ENCODE measurements around the gene DMPK. TPM values are rescaled to one million over a fixed set of nuclear protein-coding genes. Genes with fewer than 3 reads are reported as not detected.

DMPK gene
- total RNA-seq, 1 experiment from 2014 or later = 40.5 TPM

- no TSS peak for BruUV-seq (replicated peaks)
- no peaks in the 10 kb centered on the region for H3K9me3 Mint-ChIP-seq (ENCODE audit: unreplicated experiment)
- TF ChIP-seq CTCF (IDR thresholded peaks at IDR 0.05; ENCODE audit: unreplicated experiment) = no peak
- peaks cover 12% of the 10 kb centered on the region for H3K4me1 Mint-ChIP-seq (ENCODE audit: insufficient read depth, unreplicated experiment)
- H3K36me3 Mint-ChIP-seq (ENCODE audit: insufficient read depth, unreplicated experiment) = peaks cover 43% of the 10 kb centered on the region
- peak overlapping the region; percentile 82 for H3K27ac Mint-ChIP-seq (ENCODE audit: low read depth, unreplicated experiment)
- peak; percentile 72 for DNase-seq (ENCODE audit: unreplicated experiment)
- ChIA-PET POLR2A (interaction anchor here (0.6 to 5.9 kb wide), 21 partner anchors 9 to 1415 kb away, joined by 3 to 152 read pairs (median 8); partner anchors contain the start of genes DMPK, DMWD, FBXO46 and IRF2BP1), CTCF (interaction anchor here (0.6 to 2.3 kb wide), 9 partner anchors 14 to 76 kb away, joined by 3 to 20 read pairs (median 5); partner anchors contain the start of genes DMPK, FBXO46 and QPCTL)
- intact Hi-C loops (cut with micrococcal nuclease) = no loop called here
- no peaks in the 10 kb centered on the region for H3K27me3 Mint-ChIP-seq (ENCODE audit: insufficient read depth, unreplicated experiment)
- peak overlapping the region; percentile 84 for H3K4me3 Mint-ChIP-seq (ENCODE audit: unreplicated experiment)
Observed at GRCh38 chr19:45768655-45768983, 13.7 kb downstream of the DMPK start.

DNA sequence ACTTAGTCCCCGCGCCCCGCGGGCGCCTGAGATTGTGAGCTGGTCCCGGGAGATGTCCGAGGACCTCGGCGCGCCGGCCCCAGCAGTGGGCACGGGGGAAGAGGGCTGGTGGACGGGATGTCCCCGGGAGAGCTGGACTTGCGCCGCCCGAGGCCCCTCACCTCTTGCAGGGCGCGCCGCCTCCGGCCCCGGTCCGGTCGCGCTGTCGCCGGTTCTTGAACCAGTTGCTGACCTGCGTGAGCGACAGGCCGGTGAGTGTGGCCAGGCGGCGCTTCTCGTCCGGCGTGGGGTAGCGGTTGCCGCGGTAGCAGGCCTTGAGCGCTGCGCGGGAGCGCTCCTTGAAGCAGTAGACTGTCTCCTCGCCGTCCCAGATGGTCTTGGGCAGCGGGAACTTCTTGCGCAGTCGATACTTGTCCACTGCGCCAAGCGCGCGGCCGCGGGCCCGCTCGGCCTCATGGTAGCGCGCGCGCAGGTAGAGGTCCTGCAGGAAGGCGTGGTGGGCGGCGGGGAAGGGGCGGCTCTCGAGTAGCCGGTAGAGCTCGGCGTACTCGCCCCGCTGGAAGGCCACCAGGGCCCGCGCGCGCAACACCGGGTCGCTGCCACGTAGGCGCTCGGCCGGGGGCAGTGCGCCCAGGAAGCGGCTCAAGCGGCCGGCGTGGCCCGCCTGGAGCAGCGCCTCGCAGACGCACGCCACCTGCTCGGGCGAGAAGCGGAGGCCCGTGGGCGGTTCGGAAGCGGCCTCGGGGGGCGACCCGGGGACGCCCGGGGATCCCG lies 14.2 kb downstream of the DMPK start:
- no peaks in the 10 kb centered on the region for H3K9me3 Mint-ChIP-seq (ENCODE audit: unreplicated experiment)
- H3K27me3 Mint-ChIP-seq (ENCODE audit: insufficient read depth, unreplicated experiment) = no peaks in the 10 kb centered on the region
- H3K4me1 Mint-ChIP-seq (ENCODE audit: insufficient read depth, unreplicated experiment) = peaks cover 12% of the 10 kb centered on the region
- H3K27ac Mint-ChIP-seq (ENCODE audit: low read depth, unreplicated experiment) = peak overlapping the region; percentile 82
- BruUV-seq (replicated peaks) = no TSS peak
- intact Hi-C loops (cut with micrococcal nuclease) = loop anchor here (1.0 kb wide), 1 partner anchor 51 kb away; no protein-coding TSS in a partner anchor
- ChIA-PET CTCF (interaction anchor here (0.6 to 1.6 kb wide), 7 partner anchors 25 to 561 kb away, joined by 3 to 7 read pairs (median 5); partner anchors contain the start of gene DMWD), POLR2A (interaction anchor here (0.6 to 5.9 kb wide), 33 partner anchors 9 to 1415 kb away, joined by 3 to 152 read pairs (median 6); partner anchors contain the start of genes CCDC61, DMPK, DMWD and FBXO46)
- peak overlapping the region; percentile 84 for H3K4me3 Mint-ChIP-seq (ENCODE audit: unreplicated experiment)
- peak; percentile 80 for DNase-seq (ENCODE audit: unreplicated experiment)
- peaks cover 43% of the 10 kb centered on the region for H3K36me3 Mint-ChIP-seq (ENCODE audit: insufficient read depth, unreplicated experiment)
- TF ChIP-seq CTCF (IDR thresholded peaks at IDR 0.05; ENCODE audit: unreplicated experiment) = no peak

DNA sequence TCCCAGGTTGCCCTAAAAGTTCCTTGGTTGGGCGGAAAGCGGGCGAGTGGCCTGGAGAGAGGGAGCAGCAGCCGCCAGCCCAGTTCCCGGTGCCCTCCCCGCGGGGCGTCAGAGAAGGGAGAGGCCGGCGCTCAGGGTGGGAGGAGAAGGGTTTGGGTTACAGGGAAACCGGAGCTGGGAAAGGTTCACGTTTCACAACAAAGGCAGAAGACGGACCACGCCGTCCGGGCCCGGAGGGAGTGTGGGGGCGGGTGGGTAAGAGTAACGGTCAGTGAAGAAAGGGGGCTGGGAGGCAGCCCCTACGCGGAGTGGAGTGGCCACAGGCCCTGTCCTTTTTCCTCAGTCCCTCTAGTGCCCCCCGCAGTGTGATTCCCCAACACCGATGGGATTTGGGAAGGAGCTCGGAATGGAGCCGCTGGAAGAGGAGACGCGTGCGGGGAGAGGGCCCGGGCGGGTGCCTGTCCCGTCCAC lies 14.8 kb downstream of the DMPK start:
- Mint-ChIP-seq H3K27ac (ENCODE audit: low read depth, unreplicated experiment) (peak overlapping the region; percentile 82), H3K9me3 (ENCODE audit: unreplicated experiment) (no peaks in the 10 kb centered on the region), H3K36me3 (ENCODE audit: insufficient read depth, unreplicated experiment) (peaks cover 43% of the 10 kb centered on the region), H3K4me1 (ENCODE audit: insufficient read depth, unreplicated experiment) (peaks cover 12% of the 10 kb centered on the region), H3K27me3 (ENCODE audit: insufficient read depth, unreplicated experiment) (no peaks in the 10 kb centered on the region), H3K4me3 (ENCODE audit: unreplicated experiment) (peak overlapping the region; percentile 84)
- intact Hi-C loops (cut with micrococcal nuclease) = loop anchor here (1.0 kb wide), 1 partner anchor 50 kb away; no protein-coding TSS in a partner anchor
- ChIA-PET CTCF (interaction anchor here (0.6 to 1.5 kb wide), 6 partner anchors 12 to 562 kb away, joined by 3 to 7 read pairs (median 4); partner anchors contain the start of gene DMWD), POLR2A (interaction anchor here (0.7 to 5.9 kb wide), 26 partner anchors 8 to 716 kb away, joined by 3 to 152 read pairs (median 6); partner anchors contain the start of genes CCDC61, DMPK, DMWD and FBXO46)
- no peak for TF ChIP-seq CTCF (IDR thresholded peaks at IDR 0.05; ENCODE audit: unreplicated experiment)
- no TSS peak for BruUV-seq (replicated peaks)
- peak; percentile 96 for DNase-seq (ENCODE audit: unreplicated experiment)

DNA sequence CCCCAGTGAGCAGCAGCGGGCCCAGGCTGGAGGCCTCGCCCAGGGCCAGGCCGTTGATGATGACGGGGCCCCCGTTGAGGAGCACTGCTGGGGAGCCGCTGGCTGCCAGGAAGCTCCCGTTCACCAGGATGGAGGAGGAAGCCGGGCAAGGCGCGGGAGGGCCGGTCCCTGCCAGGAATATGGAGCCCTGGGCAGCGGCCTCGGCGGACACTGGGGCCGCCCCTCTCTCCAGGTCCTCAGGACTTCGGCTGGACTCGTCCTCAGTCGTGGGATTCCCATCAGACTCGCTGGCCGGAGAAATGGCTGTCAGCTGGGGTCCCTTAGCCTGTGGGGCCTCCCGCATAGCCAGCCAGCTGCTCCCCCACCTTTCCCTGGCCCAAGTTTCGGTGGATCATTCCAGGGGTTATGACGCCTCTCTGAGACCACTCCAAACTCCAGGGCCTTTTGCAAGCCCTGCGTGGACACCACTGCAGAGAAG lies 15.4 kb downstream of the DMPK start:
- H3K27ac Mint-ChIP-seq (ENCODE audit: low read depth, unreplicated experiment) = peak overlapping the region; percentile 82
- no peak for DNase-seq (ENCODE audit: unreplicated experiment)
- POLR2A ChIA-PET = interaction anchor here (0.7 to 5.9 kb wide), 18 partner anchors 8 to 716 kb away, joined by 3 to 152 read pairs (median 6); partner anchors contain the start of genes CCDC61, DMPK, DMWD and FBXO46
- CTCF ChIA-PET = interaction anchor here (0.7 to 1.5 kb wide), 4 partner anchors 12 to 74 kb away, joined by 3 to 6 read pairs (median 3); partner anchors contain the start of gene QPCTL
- H3K9me3 Mint-ChIP-seq (ENCODE audit: unreplicated experiment) = no peaks in the 10 kb centered on the region
- peak overlapping the region; percentile 84 for H3K4me3 Mint-ChIP-seq (ENCODE audit: unreplicated experiment)
- peaks cover 7% of the 10 kb centered on the region for H3K4me1 Mint-ChIP-seq (ENCODE audit: insufficient read depth, unreplicated experiment)
- intact Hi-C loops (cut with micrococcal nuclease) = loop anchor here (1.0 kb wide), 1 partner anchor 50 kb away; no protein-coding TSS in a partner anchor
- no peak for TF ChIP-seq CTCF (IDR thresholded peaks at IDR 0.05; ENCODE audit: unreplicated experiment)
- peaks cover 43% of the 10 kb centered on the region for H3K36me3 Mint-ChIP-seq (ENCODE audit: insufficient read depth, unreplicated experiment)
- no peaks in the 10 kb centered on the region for H3K27me3 Mint-ChIP-seq (ENCODE audit: insufficient read depth, unreplicated experiment)
- BruUV-seq (replicated peaks) = TSS peak; percentile 14
